NCI-H748 (cell line): ENCODE results near the gene MAG.
A peak's percentile ranks its signal among the peaks of the same experiment; 100 is the strongest.

Experiments used
- DNase-seq: peaks from one replicate; lab custom pipeline; 2025; ENCODE audit not compliant: unreplicated experiment; lab: John Stamatoyannopoulos, UW

Gene MAG

GRCh38 chr19:35340431-35340830 lies 48.5 kb downstream of the MAG start:
- DNase-seq, result no peak

- no peak for DNase-seq
These were observed 49.0 kb downstream of the MAG start for GRCh38 chr19:35341006-35341405.

GRCh38 chr19:35341565-35342225 lies 49.7 kb downstream of the MAG start:
- no peak for DNase-seq

GRCh38 chr19:35342430-35342829 lies 50.5 kb downstream of the MAG start:
- no peak for DNase-seq

- no peak for DNase-seq
These were observed 52.6 kb downstream of the MAG start for GRCh38 chr19:35344511-35345031.

GRCh38 chr19:35345671-35346111 lies 53.7 kb downstream of the MAG start:
- DNase-seq, result no peak

GRCh38 chr19:35346193-35347052 lies 54.5 kb downstream of the MAG start:
- DNase-seq, result no peak

- no peak for DNase-seq
These were observed 55.4 kb downstream of the MAG start, which contains the start of gene FFAR1 for GRCh38 chr19:35347171-35347929. TSS of gene FFAR1 (plus strand) at chr19:35347902. CDS start at chr19:35351552, 3,650 bp downstream.

- DNase-seq, result no peak
These were observed 56.0 kb downstream of the MAG start for GRCh38 chr19:35347930-35348298.

- DNase-seq, result peak; percentile 34
These were observed 57.1 kb downstream of the MAG start for GRCh38 chr19:35348911-35349611.

- no peak for DNase-seq
These were observed 57.9 kb downstream of the MAG start for GRCh38 chr19:35349614-35350521.

GRCh38 chr19:35350591-35350990 lies 58.6 kb downstream of the MAG start:
- DNase-seq, result no peak

- DNase-seq, result no peak
These were observed 59.6 kb downstream of the MAG start for GRCh38 chr19:35351411-35352176.

GRCh38 chr19:35352177-35352447 lies 60.2 kb downstream of the MAG start:
- DNase-seq, result no peak

GRCh38 chr19:35352448-35353304 lies 60.7 kb downstream of the MAG start:
- DNase-seq, result peak; percentile 73

GRCh38 chr19:35353635-35354034 lies 61.7 kb downstream of the MAG start:
- DNase-seq, result no peak

- DNase-seq, result no peak
These were observed 62.9 kb downstream of the MAG start for GRCh38 chr19:35354898-35355297.

- DNase-seq, result no peak
These were observed 64.0 kb downstream of the MAG start for GRCh38 chr19:35355791-35356460.
